ENCODE data around the gene NCAPD2.
"Not testable (repeated sequence)": the region's sequence is repeated elsewhere in the genome, so short reads cannot be mapped to it uniquely, and the experiment has no call there.

Gene NCAPD2

GRCh38 chr12:6497291-6497690, 3.4 kb downstream of the NCAPD2 start:
- DNase-seq (ENCODE audit: low read depth in 2 of 2) = not testable (repeated sequence)

GRCh38 chr12:6500466-6500865, 6.6 kb downstream of the NCAPD2 start:
- DNase-seq (ENCODE audit: low read depth in 2 of 2) = no peak

GRCh38 chr12:6507102-6507998, 13.4 kb downstream of the NCAPD2 start:
- no peak for DNase-seq (ENCODE audit: low read depth in 2 of 2)

GRCh38 chr12:6508087-6508486, 14.2 kb downstream of the NCAPD2 start:
- DNase-seq (ENCODE audit: low read depth in 2 of 2) = no peak

- no peak for DNase-seq (ENCODE audit: low read depth in 2 of 2)
Observed at GRCh38 chr12:6520186-6520585, 26.3 kb downstream of the NCAPD2 start.

GRCh38 chr12:6522193-6522592, 28.3 kb downstream of the NCAPD2 start:
- no peak for DNase-seq (ENCODE audit: low read depth in 2 of 2)

GRCh38 chr12:6523708-6524107, 29.8 kb downstream of the NCAPD2 start:
- DNase-seq (ENCODE audit: low read depth in 2 of 2) = no peak

GRCh38 chr12:6524648-6525047, 30.7 kb downstream of the NCAPD2 start:
- no peak for DNase-seq (ENCODE audit: low read depth in 2 of 2)

GRCh38 chr12:6526201-6526600, 32.3 kb downstream of the NCAPD2 start:
- DNase-seq (ENCODE audit: low read depth in 2 of 2) = no peak

GRCh38 chr12:6526766-6527525, 33.0 kb downstream of the NCAPD2 start:
- DNase-seq (ENCODE audit: low read depth in 2 of 2) = no peak

- no peak for DNase-seq (ENCODE audit: low read depth in 2 of 2)
Observed at GRCh38 chr12:6527711-6528110, 33.8 kb downstream of the NCAPD2 start.

- DNase-seq (ENCODE audit: low read depth in 2 of 2) = no peak
Observed at GRCh38 chr12:6528539-6529235, 34.8 kb downstream of the NCAPD2 start.

GRCh38 chr12:6529291-6529737, 35.4 kb downstream of the NCAPD2 start:
- no peak for DNase-seq (ENCODE audit: low read depth in 2 of 2)

GRCh38 chr12:6530576-6531260, 36.8 kb downstream of the NCAPD2 start:
- DNase-seq (ENCODE audit: low read depth in 2 of 2) = no peak

- DNase-seq (ENCODE audit: low read depth in 2 of 2) = peak; percentile 67 to 69
Observed at GRCh38 chr12:6532051-6532926, 38.4 kb downstream of the NCAPD2 start.

GRCh38 chr12:6532927-6533652, 39.2 kb downstream of the NCAPD2 start:
- DNase-seq (ENCODE audit: low read depth in 2 of 2) = no peak

GRCh38 chr12:6533653-6533922, 39.7 kb downstream of the NCAPD2 start:
- no peak for DNase-seq (ENCODE audit: low read depth in 2 of 2)

- DNase-seq (ENCODE audit: low read depth in 2 of 2) = peak; percentile 66 to 70
Observed at GRCh38 chr12:6533923-6534694, 40.2 kb downstream of the NCAPD2 start, which contains the start of gene GAPDH. GAPDH (plus strand) TSS chr12:6534517; CDS start chr12:6534833, 316 bp downstream.

GRCh38 chr12:6534695-6534944, 40.7 kb downstream of the NCAPD2 start:
- DNase-seq (ENCODE audit: low read depth in 2 of 2) = no peak
